ENCODE data around the gene TBC1D2. TPM values are rescaled to one million over a fixed set of nuclear protein-coding genes. Genes with fewer than 3 reads are reported as not detected.
A peak's percentile ranks its signal among the peaks of the same experiment; 100 is the strongest.

TBC1D2 gene
- total RNA-seq, 1 donor from 2014 or later: 2.3 TPM

DNA sequence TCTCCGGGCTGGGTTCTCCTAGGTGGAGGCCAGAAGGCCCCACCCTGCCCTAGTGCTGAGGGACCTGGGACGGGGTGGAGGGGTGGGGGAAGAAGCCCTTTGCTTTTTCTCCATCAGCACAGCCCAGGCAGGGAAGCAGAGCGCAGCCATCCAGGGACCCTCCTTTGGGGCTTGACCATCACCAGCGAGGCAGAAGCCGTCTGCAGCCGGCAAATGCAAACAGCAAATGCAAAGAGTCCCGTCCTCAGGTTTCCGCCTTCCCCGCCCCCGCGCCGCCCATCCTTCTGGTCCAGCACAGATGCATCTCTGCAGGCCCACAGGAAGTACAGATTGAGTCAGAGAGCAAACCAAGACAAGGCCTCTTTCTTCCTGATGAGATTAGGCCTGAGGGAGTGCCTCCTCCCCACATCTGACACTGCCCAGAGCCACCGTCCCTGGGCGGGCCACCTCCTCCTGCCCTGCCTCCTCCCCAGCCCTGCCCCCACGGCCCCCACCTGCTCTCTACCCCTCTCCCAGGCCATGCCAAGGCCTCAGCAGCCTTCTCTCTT, 86.4 kb downstream of the TBC1D2 start:
- H3K27ac Mint-ChIP-seq (ENCODE audit: unreplicated experiment): no peak overlapping the region
- H3K4me1 Mint-ChIP-seq (ENCODE audit: unreplicated experiment): peaks cover 13% of the 10 kb centered on the region

DNA sequence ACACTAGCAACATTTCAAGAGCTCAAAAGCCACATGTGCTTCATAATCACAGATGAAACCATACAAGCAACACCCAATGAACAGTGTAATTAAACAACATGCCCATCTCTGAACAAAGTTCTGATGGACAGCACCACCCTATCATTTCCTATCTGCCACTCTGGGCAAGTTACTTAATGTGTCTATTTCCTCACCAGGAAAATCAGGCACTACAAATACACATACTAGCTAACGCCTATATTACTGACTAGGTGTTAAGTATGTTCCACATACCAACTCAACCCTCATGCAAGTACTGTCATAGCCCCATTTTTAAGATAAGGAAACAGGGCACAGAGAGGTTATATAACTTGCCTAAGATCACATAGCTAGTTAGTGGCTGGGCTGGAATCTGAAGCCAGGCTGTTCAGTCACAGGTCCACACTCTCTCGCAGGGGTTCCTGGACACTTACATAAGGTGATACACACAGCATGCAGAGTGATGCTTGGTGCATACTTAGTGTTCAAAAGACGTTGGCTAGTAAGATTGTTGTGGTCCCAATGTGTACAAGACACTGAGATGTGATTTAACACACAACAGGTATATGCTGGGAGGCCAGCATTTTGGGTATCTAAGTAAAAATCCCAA, 87.2 kb downstream of the TBC1D2 start:
- Mint-ChIP-seq H3K4me3 (ENCODE audit: unreplicated experiment) (no peak overlapping the region), H3K9me3 (ENCODE audit: unreplicated experiment) (no peaks in the 10 kb centered on the region), H3K27me3 (ENCODE audit: unreplicated experiment) (peaks cover 6% of the 10 kb centered on the region), H3K36me3 (ENCODE audit: low read depth, unreplicated experiment) (no peaks in the 10 kb centered on the region), H3K27ac (ENCODE audit: unreplicated experiment) (no peak overlapping the region), H3K4me1 (ENCODE audit: unreplicated experiment) (peaks cover 9% of the 10 kb centered on the region)
- no peak for DNase-seq (ENCODE audit: low spot score)
- TF ChIP-seq, protein P1, sequence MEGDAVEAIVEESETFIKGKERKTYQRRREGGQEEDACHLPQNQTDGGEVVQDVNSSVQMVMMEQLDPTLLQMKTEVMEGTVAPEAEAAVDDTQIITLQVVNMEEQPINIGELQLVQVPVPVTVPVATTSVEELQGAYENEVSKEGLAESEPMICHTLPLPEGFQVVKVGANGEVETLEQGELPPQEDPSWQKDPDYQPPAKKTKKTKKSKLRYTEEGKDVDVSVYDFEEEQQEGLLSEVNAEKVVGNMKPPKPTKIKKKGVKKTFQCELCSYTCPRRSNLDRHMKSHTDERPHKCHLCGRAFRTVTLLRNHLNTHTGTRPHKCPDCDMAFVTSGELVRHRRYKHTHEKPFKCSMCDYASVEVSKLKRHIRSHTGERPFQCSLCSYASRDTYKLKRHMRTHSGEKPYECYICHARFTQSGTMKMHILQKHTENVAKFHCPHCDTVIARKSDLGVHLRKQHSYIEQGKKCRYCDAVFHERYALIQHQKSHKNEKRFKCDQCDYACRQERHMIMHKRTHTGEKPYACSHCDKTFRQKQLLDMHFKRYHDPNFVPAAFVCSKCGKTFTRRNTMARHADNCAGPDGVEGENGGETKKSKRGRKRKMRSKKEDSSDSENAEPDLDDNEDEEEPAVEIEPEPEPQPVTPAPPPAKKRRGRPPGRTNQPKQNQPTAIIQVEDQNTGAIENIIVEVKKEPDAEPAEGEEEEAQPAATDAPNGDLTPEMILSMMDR (IDR thresholded peaks at IDR 0.05; ENCODE audit: unreplicated experiment): no peak

More for the DNA sequence above, 86.4 kb downstream of the TBC1D2 start:
- H3K4me3 Mint-ChIP-seq (ENCODE audit: unreplicated experiment): no peak overlapping the region
- H3K27me3 Mint-ChIP-seq (ENCODE audit: unreplicated experiment): peaks cover 10% of the 10 kb centered on the region
- peak; percentile 29 for DNase-seq (ENCODE audit: low spot score)
- TF ChIP-seq, protein P1 (IDR thresholded peaks at IDR 0.05; ENCODE audit: unreplicated experiment): no peak
- H3K9me3 Mint-ChIP-seq (ENCODE audit: unreplicated experiment): no peaks in the 10 kb centered on the region
- no peaks in the 10 kb centered on the region for H3K36me3 Mint-ChIP-seq (ENCODE audit: low read depth, unreplicated experiment)

DNA sequence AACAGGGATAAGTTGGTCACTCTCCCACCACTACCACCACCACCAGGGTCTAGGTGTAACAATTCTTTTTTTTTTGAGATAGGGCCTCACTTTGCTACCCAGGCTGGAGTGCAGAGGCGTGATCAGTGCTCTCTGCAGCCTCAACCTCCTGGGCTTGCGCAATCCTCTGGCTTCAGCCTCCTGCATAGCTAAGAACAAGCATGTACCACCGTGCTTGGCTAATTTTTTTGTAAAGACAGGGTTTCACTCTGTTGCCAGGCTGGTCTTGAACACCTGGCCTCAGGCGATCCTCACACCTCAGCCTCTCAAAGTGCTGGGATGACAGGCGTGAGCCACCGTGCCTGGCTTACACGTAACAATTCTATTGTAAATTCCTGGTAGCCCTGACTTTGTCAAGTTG, 90.5 kb downstream of the TBC1D2 start:
- no peaks in the 10 kb centered on the region for H3K9me3 Mint-ChIP-seq (ENCODE audit: unreplicated experiment)
- peaks cover 6% of the 10 kb centered on the region for H3K27me3 Mint-ChIP-seq (ENCODE audit: unreplicated experiment)
- H3K4me3 Mint-ChIP-seq (ENCODE audit: unreplicated experiment): no peak overlapping the region
- peaks cover 3% of the 10 kb centered on the region for H3K4me1 Mint-ChIP-seq (ENCODE audit: unreplicated experiment)
- H3K36me3 Mint-ChIP-seq (ENCODE audit: low read depth, unreplicated experiment): peaks cover 4% of the 10 kb centered on the region
- no peak for DNase-seq (ENCODE audit: low spot score)
- TF ChIP-seq, protein P1 (IDR thresholded peaks at IDR 0.05; ENCODE audit: unreplicated experiment): no peak
- H3K27ac Mint-ChIP-seq (ENCODE audit: unreplicated experiment): no peak overlapping the region

DNA sequence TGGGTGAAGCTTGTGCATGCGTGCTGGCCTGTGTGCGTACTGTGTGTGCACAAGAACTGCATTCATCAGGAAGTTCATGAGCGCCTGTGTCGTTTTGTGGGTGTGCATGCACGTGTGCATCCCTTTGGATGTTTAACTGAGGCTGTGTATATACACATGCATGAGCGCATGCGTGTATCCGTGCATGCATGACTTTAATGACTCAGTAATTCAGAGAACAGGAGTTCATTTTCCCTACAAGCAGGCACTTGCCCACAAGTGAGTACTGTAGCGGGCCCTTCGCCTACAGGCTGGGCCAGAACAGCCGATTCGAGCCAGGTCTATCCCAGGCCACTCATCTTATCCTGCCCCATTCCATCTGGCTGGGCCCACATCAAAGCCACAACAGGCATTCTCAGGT, 92.8 kb downstream of the TBC1D2 start:
- no peak overlapping the region for H3K27ac Mint-ChIP-seq (ENCODE audit: unreplicated experiment)
- DNase-seq (ENCODE audit: low spot score): no peak
- no peaks in the 10 kb centered on the region for H3K9me3 Mint-ChIP-seq (ENCODE audit: unreplicated experiment)
- no peak overlapping the region for H3K4me3 Mint-ChIP-seq (ENCODE audit: unreplicated experiment)
- H3K4me1 Mint-ChIP-seq (ENCODE audit: unreplicated experiment): peaks cover 3% of the 10 kb centered on the region
- TF ChIP-seq, protein P1 (IDR thresholded peaks at IDR 0.05; ENCODE audit: unreplicated experiment): no peak
- peaks cover 8% of the 10 kb centered on the region for H3K36me3 Mint-ChIP-seq (ENCODE audit: low read depth, unreplicated experiment)
- peaks cover 6% of the 10 kb centered on the region for H3K27me3 Mint-ChIP-seq (ENCODE audit: unreplicated experiment)

DNA sequence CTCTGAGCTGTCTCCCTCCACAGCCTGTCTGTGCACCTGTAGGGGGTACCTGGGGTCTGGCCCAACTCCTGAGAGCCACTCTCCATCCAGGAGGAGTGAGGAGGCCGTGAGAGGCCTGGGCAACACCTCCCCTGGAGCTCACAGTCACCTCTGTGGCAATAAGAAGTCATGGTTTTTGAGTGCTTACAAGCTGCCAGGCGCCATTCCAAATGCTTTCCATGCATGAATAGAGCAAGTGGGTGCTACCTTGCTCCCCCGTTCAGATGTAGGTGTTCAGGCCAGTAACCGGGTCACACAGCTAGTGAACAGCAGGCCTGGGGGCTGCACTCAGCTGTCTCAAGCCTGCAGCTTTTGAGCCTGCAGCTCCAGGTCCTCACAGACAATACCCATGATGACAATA, 93.6 kb downstream of the TBC1D2 start:
- Mint-ChIP-seq H3K27me3 (ENCODE audit: unreplicated experiment) (peaks cover 6% of the 10 kb centered on the region), H3K36me3 (ENCODE audit: low read depth, unreplicated experiment) (peaks cover 8% of the 10 kb centered on the region), H3K4me1 (ENCODE audit: unreplicated experiment) (peaks cover 3% of the 10 kb centered on the region), H3K27ac (ENCODE audit: unreplicated experiment) (no peak overlapping the region), H3K4me3 (ENCODE audit: unreplicated experiment) (no peak overlapping the region), H3K9me3 (ENCODE audit: unreplicated experiment) (no peaks in the 10 kb centered on the region)
- TF ChIP-seq, protein P1 (IDR thresholded peaks at IDR 0.05; ENCODE audit: unreplicated experiment): no peak
- DNase-seq (ENCODE audit: low spot score): no peak
